HG02973 (cell line): ENCODE data around the gene ACVR1C.

Experiments used
- ATAC-seq: cut with Tn5 transposase; IDR thresholded peaks from one replicate; pipeline ENCODE4 v1.9.1; 2021; ENCODE audit warnings: moderate library complexity; ENCODE audit not compliant: unreplicated experiment

Gene ACVR1C

DNA sequence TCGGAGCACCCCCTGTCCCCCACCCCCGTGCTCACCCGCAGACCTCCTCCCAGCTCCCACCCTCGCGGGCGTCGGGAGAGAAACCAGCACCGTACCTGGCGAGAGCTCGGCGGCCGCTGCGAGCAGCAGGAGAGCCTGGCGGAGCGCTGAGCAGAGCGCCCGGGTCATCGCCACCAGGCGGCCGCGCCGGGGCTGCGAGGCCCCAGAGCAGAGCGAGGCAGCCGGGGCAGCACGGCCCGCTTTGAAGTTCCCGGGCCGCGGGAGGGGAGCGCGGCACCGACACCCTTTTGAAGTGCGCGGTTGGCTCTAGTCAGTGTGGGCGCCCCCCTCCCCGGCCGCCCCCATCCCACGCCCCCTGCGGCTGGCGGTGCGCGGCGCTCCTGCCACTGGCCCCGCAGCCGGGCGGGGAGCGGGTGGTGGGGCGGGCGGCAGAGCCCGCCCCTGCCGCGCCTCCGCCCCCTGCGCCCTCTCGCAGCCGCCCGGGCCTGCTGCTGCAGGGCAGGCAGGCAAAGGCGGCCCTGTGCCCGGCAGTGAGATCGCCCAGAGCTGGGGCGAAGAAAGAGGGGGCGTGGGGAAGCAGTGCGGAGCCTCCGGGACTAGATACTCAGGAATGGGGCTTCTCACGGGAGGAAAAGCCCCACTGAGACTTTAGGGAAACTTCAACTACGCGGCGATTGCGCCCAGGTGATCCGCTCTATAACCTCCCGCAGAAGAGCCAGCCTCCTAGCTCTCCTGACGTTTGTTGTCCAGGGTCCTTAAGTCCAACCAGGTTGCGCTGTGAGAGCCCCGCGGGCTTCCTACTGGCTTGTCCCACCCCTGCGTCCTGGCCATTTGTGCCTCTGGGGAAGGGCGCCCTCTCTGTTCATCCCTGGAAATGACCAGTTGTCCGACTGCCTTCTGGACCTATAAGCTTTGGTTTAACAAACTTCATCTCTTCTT lies at the start of gene ACVR1C:
ACVR1C (minus strand) TSS at position 388 of the 939 bp plus-strand sequence; CDS start at position 168, 220 bp downstream.
- ATAC-seq: peak; percentile 81

DNA sequence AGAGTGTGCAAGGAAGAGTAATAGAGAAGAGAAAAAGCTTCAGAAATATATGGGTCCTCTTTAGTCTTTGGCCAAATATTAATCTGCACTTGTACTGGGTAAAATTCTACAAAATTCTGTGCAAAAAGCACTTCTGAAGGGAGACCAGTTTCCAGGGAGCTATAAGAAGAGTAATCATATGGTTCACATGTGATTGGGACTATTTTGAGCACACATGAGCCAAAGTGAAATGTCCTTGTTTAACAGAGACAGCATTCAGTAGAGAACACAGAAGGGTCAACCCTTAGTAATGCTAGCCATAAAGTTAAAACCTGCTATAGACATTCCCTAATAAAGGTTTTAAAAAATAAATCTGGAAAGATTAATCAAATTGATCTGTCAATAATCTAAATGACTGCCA lies 49.3 kb upstream of the ACVR1C start:
- ATAC-seq: no peak

DNA sequence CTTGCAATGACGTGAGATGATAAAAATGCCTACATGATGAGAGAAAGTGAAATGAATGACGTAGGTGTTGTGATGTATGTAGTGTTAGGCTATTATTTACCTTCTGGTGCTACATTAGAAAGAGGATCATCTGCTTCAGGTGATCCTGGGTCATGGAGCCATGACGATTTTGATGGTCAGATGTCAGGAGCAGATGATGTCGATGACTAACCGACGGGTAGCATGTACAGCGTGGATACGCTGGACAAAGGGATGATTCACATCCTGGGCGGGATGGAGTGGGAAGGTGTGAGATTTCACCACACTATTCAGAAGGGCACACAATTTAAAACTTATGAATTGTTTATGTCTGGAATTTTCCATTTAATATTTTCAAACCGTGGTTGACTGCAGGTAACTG lies 43.5 kb upstream of the ACVR1C start:
- no peak for ATAC-seq

DNA sequence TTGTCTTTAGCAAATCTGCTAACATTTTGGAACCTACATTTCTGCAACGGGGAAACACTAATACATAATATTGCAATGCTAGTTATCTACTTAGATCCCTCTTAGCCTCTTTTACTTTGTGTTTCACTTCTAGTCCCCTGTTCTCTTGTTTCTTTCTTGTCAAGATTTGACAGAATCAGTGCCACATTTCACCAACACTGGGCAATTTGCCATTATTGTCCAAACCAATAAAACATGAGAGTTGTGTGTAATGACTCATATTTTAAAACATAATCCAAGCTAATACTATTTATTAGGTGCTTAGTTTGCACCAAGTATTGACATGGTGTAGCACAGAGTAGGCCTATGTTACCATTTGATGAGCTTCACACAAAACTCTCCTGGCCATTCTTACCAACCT lies 33.7 kb upstream of the ACVR1C start:
- no peak for ATAC-seq

DNA sequence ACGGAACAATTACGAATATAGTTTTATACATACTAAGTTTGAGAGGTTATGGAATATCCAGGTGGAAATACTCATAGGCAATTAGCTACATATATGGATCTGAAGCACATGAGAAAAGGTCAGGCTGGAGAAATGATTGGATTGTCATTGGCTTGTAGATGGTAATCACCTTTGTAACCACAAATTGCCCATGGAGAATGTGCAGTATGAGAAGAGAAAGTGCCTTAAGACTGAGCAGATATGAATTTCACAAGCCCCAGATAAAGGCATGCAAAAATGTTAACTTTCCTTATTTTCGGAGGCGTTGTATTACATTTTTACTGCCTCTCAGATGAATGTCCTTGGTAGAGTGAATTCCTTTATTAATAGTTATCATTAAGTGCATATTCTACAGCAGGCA lies 33.1 kb upstream of the ACVR1C start:
- no peak for ATAC-seq

DNA sequence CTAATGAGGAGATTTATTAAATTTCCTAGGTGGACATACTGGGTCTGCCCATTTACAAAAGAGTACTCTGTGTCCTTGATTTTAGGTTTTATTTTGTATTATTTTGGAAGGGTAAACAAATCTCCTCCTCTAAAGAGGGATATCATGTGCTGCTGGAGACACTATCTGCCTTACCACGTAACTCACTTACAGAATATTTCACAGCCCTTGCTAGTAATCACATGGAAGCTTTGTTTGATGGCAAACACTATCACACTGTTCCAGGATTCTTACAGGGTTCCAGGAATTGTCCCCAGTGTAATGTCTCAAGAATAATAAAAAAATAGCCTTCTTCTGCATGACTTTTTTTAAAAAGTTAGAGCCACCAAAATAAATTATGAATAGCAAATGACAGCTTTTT lies 29.2 kb upstream of the ACVR1C start:
- ATAC-seq: no peak

DNA sequence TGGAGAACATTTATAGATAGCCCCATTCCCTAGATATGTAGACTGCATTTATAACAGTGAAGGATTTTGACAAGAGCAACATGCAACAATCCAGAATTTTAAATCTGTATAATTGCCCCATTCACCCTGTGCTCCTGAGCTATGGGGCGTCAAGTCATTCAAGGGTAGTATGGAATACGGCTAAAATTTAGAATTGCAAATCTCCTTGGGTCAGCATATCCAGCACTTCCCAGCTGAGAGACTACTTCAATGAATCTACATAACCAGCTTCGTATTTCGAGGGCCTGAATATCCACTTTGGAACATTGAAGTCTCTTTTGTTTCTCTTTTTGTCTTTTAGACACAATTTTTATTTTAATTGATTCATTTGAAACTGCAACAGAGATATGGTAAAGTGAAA lies 28.4 kb upstream of the ACVR1C start:
- ATAC-seq: no peak

DNA sequence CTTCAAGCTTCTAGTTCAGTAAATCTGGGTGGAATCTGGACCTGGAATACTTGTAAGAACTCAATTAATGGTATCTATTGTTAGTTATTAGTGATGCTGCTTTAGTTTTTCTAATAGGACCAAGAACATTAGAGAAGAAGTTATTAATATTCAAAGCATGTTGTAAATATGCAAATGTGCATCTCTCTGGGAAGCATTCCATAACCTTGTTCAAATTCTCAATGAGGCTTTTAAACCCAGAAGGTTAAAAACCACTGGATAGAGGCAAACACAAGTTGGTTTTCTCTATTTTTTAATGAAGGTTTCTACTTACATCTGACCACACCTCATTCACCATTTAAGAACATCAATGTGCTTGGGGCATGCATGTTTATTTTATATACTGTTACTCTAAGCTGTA lies 16.1 kb upstream of the ACVR1C start:
- no peak for ATAC-seq

DNA sequence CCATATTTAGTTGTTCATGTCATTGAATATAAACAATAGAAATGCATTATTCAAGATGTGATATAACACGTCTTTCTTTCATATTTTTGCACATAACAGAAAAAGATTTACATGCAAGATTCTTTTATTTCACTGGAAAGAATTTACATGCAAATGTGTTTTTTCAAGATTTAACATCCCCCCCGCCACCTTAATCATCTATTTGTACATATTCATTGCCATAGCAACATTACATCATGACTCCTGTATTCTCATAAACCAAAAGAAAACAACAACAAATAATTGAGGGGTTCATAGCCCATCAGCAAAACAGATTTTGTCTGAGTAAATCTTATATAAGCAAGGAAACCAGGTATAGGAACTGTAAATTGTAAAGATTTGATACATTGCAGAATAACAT lies 3.2 kb upstream of the ACVR1C start:
- no peak for ATAC-seq

DNA sequence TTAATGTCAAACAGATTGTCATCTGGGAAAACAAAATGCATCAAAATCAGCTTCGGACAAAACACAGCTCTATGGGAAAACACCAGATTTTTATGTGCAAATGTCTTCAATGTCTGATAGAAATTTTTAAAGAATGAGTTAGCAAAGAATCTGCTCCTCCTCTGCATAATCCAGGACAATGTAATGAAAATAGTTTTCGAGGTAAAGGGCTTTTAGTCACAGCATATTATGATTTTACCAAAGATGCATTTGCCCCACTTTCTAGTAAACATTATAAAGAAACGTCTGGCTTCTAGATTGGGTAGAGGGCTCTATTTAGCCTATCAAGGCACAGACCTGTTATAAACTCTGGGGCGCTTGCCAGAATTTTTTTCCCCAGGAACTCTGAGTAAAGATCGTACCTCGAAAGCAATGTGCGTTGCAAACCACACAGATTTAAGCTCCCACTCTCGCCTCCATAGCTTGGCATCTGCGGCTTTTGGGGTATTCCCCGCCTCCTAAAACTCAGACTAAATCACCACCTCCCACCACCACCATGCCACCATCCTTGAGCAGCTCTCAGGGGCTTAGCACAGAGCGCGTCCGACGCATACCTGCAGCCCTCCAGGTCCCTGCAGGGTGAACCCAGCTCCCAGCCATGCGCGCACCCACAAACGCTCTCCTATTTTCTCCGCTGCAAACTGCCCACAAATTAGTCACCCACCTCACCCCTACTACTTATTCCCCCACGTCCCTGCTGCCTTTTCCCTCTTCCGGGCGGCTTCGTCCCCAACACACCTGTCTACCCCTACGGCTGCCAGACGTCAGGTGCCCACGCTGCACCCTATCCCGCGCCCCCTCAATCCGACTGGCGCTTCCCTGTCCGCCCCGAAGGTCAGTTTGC lies 829 bp downstream of the ACVR1C start:
- ATAC-seq: no peak

DNA sequence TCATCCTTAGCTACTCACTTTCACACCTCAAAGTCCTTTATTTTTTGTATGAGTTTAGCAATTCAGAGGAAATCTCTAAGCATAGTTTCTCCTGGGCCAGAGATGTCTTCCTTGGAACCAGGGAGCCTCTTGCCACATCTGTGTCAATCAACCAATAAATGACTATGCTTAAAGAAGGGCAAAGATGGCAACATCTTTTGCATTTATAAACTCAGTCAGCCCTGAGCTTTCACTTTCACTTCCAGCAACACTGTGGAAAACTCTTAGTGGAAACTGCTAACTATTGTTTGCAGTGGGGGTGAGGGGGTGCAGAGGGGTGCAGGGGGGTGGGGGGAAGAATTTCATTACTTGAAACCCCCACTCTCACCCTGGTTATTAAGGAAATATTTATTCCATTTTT lies 3.4 kb downstream of the ACVR1C start:
- no peak for ATAC-seq

DNA sequence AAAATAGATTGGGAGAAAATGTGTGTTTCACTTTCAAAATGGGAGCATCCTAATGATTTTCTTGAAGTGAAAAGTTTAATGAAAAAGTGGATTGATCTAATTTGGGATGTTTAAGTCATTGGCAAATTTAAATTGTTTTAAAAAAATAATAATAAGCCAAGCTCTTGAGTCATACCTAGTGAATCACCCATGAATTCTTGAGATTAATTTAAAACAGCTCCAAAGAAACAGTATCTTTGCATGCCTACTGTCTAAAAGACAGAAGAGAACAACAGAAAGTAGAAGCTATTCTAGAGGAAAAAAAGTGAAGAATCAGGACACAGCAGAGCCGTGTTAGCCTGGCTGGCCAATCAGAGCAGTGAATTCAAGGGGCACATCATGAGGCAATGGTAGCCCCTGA lies 7.7 kb downstream of the ACVR1C start:
- ATAC-seq: no peak

DNA sequence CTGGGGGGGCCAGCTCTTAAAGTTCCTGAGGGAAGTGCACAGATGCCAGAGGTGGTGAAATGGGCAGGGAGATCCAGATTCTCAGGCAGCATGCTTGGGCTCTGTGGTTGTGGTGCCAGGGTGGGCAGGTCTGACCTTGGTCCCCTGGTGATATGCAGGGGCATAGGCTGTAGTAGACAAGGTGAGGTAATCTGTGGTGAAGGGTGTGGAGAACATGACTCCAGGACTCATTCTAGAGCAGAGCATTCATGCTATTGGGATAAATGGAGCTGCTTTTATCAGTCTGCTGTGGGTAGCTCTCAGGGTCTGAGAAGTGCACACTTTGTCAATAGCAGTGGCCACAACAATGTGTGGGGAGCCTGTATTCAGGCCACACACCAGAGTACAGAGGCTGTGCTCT lies 16.9 kb downstream of the ACVR1C start:
- no peak for ATAC-seq

DNA sequence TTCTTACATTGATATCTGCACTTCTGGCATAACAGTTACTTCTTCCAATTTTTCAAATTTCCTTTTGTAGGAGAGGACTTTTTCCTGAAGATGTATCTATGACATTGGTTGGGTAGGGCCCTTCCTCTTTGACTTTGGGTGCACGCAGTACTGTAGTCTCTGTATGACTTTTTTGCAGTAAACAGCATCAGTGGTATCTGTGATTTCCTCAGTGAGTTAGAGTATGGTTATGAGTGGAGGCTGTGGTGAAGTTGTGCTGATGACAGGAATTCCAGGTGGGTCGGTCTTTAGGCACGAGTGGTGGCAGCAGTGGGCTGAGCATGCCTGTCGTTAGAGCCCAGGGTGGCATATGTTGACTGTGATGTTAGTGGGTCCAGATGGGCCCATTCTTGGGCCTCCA lies 17.6 kb downstream of the ACVR1C start:
- ATAC-seq: no peak

DNA sequence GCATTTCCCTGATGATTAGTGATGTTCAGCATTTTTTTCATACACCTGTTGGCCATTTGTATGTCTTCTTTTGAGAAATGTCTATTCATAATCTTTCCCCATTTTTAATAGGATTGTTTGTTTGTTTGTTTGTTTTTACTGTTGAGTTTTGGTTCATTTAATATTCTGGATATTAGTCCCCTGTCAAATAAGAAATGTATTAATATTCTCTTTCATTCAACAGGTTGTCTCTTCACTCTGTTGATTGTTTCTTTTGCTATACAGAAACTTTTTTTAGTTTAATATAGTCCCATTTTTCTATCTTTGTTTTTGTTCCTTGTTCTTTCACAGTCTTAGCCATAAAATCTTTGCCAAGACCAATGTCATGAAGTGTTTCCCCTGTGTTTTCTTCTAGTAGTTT lies 22.1 kb downstream of the ACVR1C start:
- ATAC-seq: no peak

DNA sequence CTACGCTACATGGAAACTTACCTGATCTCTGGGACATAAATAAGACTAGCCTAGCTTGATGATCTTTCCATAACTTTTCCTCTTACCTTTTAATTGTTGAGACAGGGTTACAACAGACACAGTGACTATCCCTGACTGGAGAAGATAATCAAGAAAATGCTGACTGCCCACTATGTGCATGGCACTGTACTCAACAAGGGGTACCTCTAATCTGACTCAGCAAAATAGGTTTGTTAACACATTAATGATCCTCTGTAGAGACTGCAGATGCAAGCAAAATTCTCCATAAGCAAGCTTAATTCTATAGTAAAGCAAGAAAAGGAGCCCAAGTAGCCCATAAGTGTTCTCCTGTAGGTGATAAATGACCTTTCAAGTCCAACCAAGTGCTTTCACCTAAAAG lies 25.5 kb downstream of the ACVR1C start:
- no peak for ATAC-seq

DNA sequence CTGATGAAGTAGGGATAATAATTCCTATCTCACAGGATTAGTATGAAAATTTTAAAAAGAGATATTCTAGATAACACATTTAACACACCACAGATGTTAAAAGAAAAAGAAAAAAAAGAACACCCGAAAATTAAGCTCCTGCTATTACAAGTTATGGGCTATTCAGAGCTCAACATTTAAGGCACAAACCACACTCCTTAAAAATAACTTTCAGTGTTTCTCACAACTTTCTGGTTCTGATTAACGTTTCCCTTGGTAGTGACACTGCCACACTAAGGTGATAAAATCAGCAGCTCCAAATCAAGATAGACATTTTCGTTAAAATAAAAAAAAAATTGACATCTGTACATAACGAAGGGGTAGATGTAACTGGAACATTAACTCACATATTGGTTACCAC lies 26.9 kb downstream of the ACVR1C start:
- no peak for ATAC-seq

DNA sequence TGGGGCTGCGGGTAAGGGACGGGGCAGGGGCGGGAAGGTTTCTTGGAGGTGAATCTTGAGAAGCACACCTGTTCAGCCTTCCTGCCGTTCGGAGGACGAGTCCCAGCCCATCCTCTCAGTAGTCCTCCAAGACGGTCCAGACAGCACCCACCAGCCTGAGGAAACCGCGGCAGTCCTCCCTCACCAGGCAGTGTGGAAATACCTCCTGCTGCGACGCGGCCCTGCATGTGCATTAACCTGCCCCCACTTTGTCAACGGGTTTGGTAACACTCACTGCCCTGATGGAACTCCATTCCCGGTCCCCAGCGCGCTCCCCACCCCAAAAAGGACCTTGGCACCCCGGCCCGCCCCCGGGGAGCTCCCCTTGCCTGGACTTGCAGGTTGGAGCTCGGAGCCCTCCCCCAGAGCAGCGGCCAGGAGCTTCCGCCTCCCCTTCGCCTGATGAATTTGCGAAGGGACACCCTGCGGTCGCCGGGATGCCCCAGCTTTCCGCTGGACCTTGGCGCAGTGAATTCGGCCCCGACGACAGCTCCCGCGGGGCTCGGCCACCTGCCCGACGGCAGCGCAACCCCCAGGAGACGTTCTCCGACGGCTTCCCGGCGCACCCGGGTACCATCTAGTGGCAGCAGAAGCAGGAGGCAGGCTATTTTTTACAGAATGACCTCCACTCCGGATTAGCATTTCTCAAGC lies 31.5 kb downstream of the ACVR1C start:
- ATAC-seq: no peak

DNA sequence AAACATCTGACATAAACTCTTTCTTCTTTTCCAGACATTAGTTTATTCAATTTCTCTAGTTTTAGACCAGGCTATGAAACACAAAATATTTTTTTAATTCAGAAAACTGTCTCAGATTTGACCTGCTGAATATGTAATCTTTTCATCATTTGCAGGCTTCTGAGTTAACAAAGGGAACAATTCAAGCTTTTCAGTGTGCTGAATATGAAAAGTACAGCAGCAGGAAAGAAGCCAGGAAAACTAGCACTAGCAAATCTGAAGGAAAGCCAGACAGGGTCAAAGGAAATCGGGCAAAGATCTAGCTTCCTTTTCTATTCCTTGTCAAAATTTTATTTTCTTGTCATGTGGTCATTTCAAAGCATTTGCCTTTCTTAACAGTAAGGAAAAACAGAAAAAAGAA lies 35.3 kb downstream of the ACVR1C start:
- ATAC-seq: no peak

DNA sequence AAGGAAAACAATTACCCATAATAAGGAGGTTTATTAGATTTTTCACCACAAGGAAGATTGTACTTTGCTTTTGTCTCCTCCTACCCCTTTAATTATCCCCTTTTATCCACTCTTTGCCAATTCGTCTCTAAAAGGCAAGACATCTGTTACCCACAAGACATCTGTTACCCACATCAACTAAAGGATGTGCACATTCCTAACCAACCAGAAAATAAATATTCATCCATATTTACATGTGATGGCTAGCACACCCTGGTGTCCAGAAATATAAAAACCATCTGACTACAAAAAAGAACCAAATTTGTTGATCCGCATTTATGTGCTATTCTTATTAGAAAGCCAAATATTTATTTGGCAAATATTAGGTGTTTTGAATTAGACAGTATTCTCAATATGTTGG lies 35.7 kb downstream of the ACVR1C start:
- ATAC-seq: no peak

DNA sequence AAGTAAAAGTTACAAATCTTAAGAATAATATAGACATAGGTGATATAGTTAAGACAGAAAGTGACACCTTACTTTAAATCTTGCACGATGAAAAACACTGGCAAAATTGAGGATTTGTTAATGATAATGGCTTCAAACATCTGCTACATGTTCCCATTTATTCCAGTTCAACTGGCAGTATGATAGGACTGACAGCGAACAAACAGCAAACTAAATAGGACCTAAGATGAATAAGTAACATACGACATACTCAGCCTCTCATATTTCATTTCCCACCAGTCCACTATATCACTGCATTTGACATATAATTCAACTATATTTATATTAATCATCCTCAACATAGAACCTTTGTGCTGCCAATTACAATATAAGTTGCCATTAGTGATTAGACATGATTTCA lies 36.3 kb downstream of the ACVR1C start:
- no peak for ATAC-seq
